ENCODE measurements around the gene THSD7A.

- TF ChIP-seq CTCF (IDR thresholded peaks at IDR 0.05) (no peak), EZH2 (IDR thresholded peaks at IDR 0.05) (no peak), EZH2phosphoT487 (IDR thresholded peaks at IDR 0.05) (no peak)
Observed at GRCh38 chr7:11434366-11434765, 397.6 kb downstream of the THSD7A start.

All from neural progenitor cell (in vitro differentiated cells).